Activated CD4-positive, alpha-beta T cell treated with anti-CD3 and anti-CD28 coated beads, Interleukin-2, amount 10 ng/mL, durations not matched to agents 7 days and 5 days (primary cell): ENCODE results near the gene NANOS1. TPM values are rescaled to one million over a fixed set of nuclear protein-coding genes. Genes with fewer than 3 reads are reported as not detected.

Experiments
- CTCF ChIA-PET: fragments of 350-600 bp; sonication (Branson Sonifier 250); formaldehyde crosslinking; loops from one replicate; lab custom pipeline; 2021; ENCODE audit warnings: antibody characterized with exemption; lab: Charles Lee
- POLR2A ChIA-PET: fragments of 350-600 bp; sonication (Branson Sonifier 250); formaldehyde crosslinking; loops from one replicate; lab custom pipeline; 2021; ENCODE audit warnings: antibody characterized with exemption; lab: Charles Lee
- DNase-seq: peaks from one replicate; pipeline ENCODE4 v3.0.0-alpha.2; 2020
- H3K27ac Mint-ChIP-seq: one replicate; pipeline ENCODE4 v1.8.0; 2021; ENCODE audit warnings: mild to moderate bottlenecking, moderate library complexity, mixed read lengths
- H3K27me3 Mint-ChIP-seq: one replicate; pipeline ENCODE4 v1.8.0; 2021; ENCODE audit warnings: mixed read lengths
- H3K36me3 Mint-ChIP-seq: one replicate; pipeline ENCODE4 v1.8.0; 2021; ENCODE audit warnings: low read depth, mixed read lengths
- H3K4me1 Mint-ChIP-seq: one replicate; pipeline ENCODE4 v1.8.0; 2021; ENCODE audit warnings: mixed read lengths
- H3K4me3 Mint-ChIP-seq: one replicate; pipeline ENCODE4 v1.8.0; 2021; ENCODE audit warnings: mild to moderate bottlenecking, moderate library complexity, mixed read lengths
- H3K9me3 Mint-ChIP-seq: one replicate; pipeline ENCODE4 v1.8.0; 2021; ENCODE audit warnings: mixed read lengths
- total RNA-seq, 2 experiments: library from RNA; stranded (reverse); gene quantifications; one replicate each; pipeline ENCODE4 v1.2.3, GENCODE V29; 2021

NANOS1 gene
- total RNA-seq, 2 experiments from 2014 or later = 0.12 to 0.19 TPM

GRCh38 chr10:118995739-118996138 lies 33.8 kb upstream of the NANOS1 start:
- Mint-ChIP-seq H3K27me3 (peaks cover 34% of the 10 kb centered on the region), H3K4me3 (no peak overlapping the region), H3K36me3 (no peaks in the 10 kb centered on the region), H3K9me3 (no peaks in the 10 kb centered on the region), H3K4me1 (no peaks in the 10 kb centered on the region), H3K27ac (no peak overlapping the region)
- POLR2A ChIA-PET = no interaction called here
- DNase-seq = no peak
- CTCF ChIA-PET = no interaction called here

- Mint-ChIP-seq H3K4me1 (no peaks in the 10 kb centered on the region), H3K9me3 (no peaks in the 10 kb centered on the region), H3K36me3 (no peaks in the 10 kb centered on the region), H3K27me3 (peaks cover 22% of the 10 kb centered on the region), H3K4me3 (no peak overlapping the region), H3K27ac (no peak overlapping the region)
- CTCF ChIA-PET = no interaction called here
- DNase-seq = no peak
- POLR2A ChIA-PET = no interaction called here
Observed at GRCh38 chr10:118997379-118997778, 32.1 kb upstream of the NANOS1 start.

DNA sequence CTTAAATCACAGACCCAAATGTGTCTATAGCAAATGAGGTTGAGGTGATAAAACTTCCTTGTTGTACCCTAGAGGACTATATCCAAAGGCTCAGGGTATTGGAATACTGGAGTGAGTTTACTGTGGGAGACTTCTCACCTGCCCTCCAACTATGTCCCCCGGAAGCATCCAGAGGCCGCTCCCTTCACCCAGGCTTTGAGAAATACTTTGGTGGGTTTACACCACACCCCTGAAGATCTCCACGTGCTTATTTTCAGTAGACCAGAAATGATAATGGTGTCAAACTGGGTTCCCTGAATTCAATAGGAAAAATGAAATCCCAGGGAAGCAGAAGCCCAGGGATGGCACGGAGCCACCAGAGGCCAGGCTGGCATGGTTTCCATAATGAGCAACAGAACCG lies 31.3 kb upstream of the NANOS1 start:
- Mint-ChIP-seq H3K9me3 (no peaks in the 10 kb centered on the region), H3K36me3 (no peaks in the 10 kb centered on the region), H3K27ac (no peak overlapping the region), H3K4me3 (no peak overlapping the region), H3K27me3 (peaks cover 18% of the 10 kb centered on the region), H3K4me1 (no peaks in the 10 kb centered on the region)
- ChIA-PET POLR2A (no interaction called here), CTCF (interaction anchor here (0.7 kb wide), 1 partner anchor 1393 kb away, joined by 5 read pairs; no protein-coding TSS in a partner anchor)
- no peak for DNase-seq

- H3K36me3 Mint-ChIP-seq = no peaks in the 10 kb centered on the region
- no peaks in the 10 kb centered on the region for H3K9me3 Mint-ChIP-seq
- H3K4me1 Mint-ChIP-seq = no peaks in the 10 kb centered on the region
- no peak for DNase-seq
- ChIA-PET CTCF (interaction anchor here (1.9 kb wide), 1 partner anchor 433 kb away, joined by 4 read pairs; no protein-coding TSS in a partner anchor), POLR2A (no interaction called here)
- H3K27me3 Mint-ChIP-seq = peaks cover 14% of the 10 kb centered on the region
- H3K4me3 Mint-ChIP-seq = no peak overlapping the region
- H3K27ac Mint-ChIP-seq = no peak overlapping the region
Observed at GRCh38 chr10:119001717-119002500, 27.6 kb upstream of the NANOS1 start.

DNA sequence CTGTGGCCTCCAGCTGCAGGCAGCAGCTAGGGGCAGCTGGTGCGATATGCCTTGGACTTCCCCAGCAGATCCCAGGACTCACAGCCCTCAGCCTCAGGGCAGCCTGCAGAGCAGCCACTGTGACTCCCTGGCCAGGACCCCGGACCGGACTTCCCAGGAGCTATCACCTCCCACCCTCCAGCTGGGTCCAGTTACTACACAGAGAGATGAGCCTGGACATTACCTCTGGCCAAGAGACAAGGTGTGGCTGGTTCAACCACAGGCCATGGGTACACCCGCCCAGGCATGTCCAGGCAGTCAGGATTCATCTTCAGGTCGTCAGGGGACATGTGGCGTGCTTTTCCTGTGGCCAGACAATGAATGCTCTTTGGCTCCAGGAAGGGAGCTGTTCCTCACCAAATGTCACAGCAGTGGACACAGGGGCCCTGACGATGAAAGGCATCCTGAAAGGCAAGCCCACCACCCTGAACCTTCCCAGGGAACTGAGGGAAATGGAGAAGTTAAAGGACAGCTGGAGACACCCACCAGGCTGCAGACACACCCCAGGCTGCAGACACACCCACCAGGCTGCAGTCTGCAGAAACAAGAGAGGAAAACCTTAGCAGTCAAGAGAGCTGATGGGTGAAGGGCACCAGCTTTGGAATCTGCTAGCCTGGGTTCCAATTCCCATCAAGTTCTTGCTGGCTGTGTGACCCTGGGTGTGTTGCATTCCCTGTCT lies 25.8 kb upstream of the NANOS1 start:
- Mint-ChIP-seq H3K4me1 (no peaks in the 10 kb centered on the region), H3K36me3 (no peaks in the 10 kb centered on the region), H3K27me3 (peaks cover 8% of the 10 kb centered on the region), H3K4me3 (no peak overlapping the region), H3K27ac (no peak overlapping the region), H3K9me3 (no peaks in the 10 kb centered on the region)
- DNase-seq = no peak
- CTCF ChIA-PET = interaction anchor here (0.6 kb wide), 1 partner anchor 602 kb away, joined by 3 read pairs; no protein-coding TSS in a partner anchor
- POLR2A ChIA-PET = no interaction called here

DNA sequence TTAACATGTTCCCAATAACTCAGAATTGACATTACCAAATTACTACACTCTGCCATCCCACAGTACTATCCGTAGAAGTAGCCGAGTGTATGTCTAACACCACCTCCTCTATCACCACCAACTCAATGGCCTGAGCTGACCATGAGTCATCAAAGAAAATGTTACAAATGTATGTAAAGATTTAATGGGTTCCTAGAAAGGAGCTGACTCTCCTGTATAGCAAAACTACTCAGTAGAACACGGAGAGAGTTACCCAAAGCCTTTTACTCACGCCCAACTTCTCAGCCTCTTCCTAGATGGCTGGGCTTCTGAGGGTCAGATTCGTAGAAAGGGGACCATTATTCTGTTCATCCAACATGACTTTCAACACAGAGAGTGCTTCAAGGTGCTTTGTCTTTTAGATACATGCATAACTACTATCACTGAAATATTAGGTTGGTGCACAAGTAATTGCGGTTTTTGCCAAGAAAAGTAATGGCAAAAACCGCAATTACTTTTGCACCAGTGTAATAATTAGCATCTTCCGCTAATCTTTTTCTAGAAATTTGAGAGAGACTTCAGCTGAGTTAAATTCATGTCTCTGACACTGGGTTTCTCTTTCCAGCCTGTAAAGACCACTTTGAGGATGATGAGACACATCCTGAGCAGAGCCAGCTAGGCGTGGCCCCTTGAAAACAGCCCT lies 24.0 kb upstream of the NANOS1 start:
- ChIA-PET POLR2A (no interaction called here), CTCF (interaction anchor here (0.6 kb wide), 1 partner anchor 948 kb away, joined by 3 read pairs; no protein-coding TSS in a partner anchor)
- Mint-ChIP-seq H3K4me1 (no peaks in the 10 kb centered on the region), H3K27me3 (peaks cover 5% of the 10 kb centered on the region), H3K4me3 (no peak overlapping the region), H3K9me3 (no peaks in the 10 kb centered on the region), H3K27ac (no peak overlapping the region), H3K36me3 (no peaks in the 10 kb centered on the region)
- DNase-seq = no peak

GRCh38 chr10:119006451-119007210 lies 22.9 kb upstream of the NANOS1 start:
- Mint-ChIP-seq H3K4me3 (no peak overlapping the region), H3K36me3 (no peaks in the 10 kb centered on the region), H3K27me3 (peaks cover 8% of the 10 kb centered on the region), H3K9me3 (no peaks in the 10 kb centered on the region), H3K4me1 (no peaks in the 10 kb centered on the region), H3K27ac (no peak overlapping the region)
- ChIA-PET CTCF (no interaction called here), POLR2A (no interaction called here)
- DNase-seq = no peak

DNA sequence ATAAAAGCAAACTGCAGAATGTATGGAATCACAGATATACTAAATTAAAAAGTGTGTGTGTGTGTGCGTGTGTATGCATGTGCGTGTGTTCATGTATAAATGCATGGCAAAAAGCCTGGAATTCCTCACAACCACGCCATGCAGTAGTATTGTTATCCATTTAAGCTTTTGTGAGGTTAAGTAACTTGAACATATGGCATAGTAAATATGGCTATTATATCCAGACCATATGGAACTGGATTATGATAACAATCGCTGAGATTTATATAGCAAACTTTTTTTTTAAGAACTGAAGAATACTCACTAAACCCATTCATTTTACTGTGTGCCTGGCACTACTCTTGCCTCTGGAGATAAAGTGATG lies 22.3 kb upstream of the NANOS1 start:
- DNase-seq = no peak
- H3K9me3 Mint-ChIP-seq = no peaks in the 10 kb centered on the region
- no peaks in the 10 kb centered on the region for H3K4me1 Mint-ChIP-seq
- no peak overlapping the region for H3K4me3 Mint-ChIP-seq
- ChIA-PET CTCF (no interaction called here), POLR2A (no interaction called here)
- peaks cover 8% of the 10 kb centered on the region for H3K27me3 Mint-ChIP-seq
- no peaks in the 10 kb centered on the region for H3K36me3 Mint-ChIP-seq
- H3K27ac Mint-ChIP-seq = no peak overlapping the region

- Mint-ChIP-seq H3K9me3 (no peaks in the 10 kb centered on the region), H3K36me3 (no peaks in the 10 kb centered on the region), H3K27me3 (peaks cover 15% of the 10 kb centered on the region), H3K4me3 (no peak overlapping the region), H3K27ac (no peak overlapping the region), H3K4me1 (no peaks in the 10 kb centered on the region)
- ChIA-PET POLR2A (no interaction called here), CTCF (no interaction called here)
- DNase-seq = no peak
Observed at GRCh38 chr10:119020627-119020946, 8.9 kb upstream of the NANOS1 start.

DNA sequence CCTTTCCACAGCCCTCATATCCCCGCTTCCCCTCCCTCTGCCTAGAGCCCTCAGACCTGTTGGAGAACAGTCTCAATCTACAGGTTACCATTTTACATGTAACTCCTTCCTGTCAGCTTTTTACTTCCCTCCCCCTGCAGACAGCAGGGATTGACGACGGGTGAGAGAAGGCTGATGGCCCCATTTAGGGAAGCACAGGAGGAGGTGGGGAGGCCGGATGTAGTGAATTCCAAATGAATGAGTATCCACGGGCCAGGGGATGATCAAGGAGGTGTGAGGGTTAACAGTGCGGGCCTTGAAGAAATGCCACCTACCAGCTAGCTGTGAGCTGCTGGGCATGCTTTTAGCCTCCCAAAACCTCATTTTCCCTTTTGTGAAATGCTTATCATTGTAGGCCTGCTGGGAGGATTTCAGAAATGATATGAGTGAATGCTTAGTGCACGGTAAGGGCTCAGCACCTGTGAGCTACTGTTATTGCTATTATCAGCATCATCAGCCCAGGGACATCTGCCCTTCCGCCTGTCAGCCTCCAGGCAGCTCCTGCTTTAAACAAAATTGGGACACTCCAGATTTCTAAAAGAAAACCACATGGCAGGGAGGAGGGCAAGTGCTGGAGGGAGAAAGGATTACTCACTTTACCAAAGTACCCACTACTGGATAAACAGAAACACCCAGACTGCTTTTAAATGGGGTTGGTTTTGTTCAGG lies 6.5 kb upstream of the NANOS1 start:
- no peaks in the 10 kb centered on the region for H3K36me3 Mint-ChIP-seq
- H3K27ac Mint-ChIP-seq = no peak overlapping the region
- H3K27me3 Mint-ChIP-seq = peaks cover 13% of the 10 kb centered on the region
- H3K4me3 Mint-ChIP-seq = no peak overlapping the region
- no peak for DNase-seq
- no peaks in the 10 kb centered on the region for H3K9me3 Mint-ChIP-seq
- H3K4me1 Mint-ChIP-seq = no peaks in the 10 kb centered on the region
- ChIA-PET CTCF (interaction anchor here (1.5 kb wide), 1 partner anchor 17 kb away, joined by 3 read pairs; no protein-coding TSS in a partner anchor), POLR2A (no interaction called here)

GRCh38 chr10:119023553-119023868 lies 6.0 kb upstream of the NANOS1 start:
- Mint-ChIP-seq H3K4me3 (no peak overlapping the region), H3K27me3 (peaks cover 11% of the 10 kb centered on the region), H3K36me3 (no peaks in the 10 kb centered on the region), H3K4me1 (peaks cover 2% of the 10 kb centered on the region), H3K9me3 (no peaks in the 10 kb centered on the region), H3K27ac (no peak overlapping the region)
- ChIA-PET POLR2A (no interaction called here), CTCF (interaction anchor here (1.5 kb wide), 1 partner anchor 16 kb away, joined by 3 read pairs; no protein-coding TSS in a partner anchor)
- DNase-seq = no peak

DNA sequence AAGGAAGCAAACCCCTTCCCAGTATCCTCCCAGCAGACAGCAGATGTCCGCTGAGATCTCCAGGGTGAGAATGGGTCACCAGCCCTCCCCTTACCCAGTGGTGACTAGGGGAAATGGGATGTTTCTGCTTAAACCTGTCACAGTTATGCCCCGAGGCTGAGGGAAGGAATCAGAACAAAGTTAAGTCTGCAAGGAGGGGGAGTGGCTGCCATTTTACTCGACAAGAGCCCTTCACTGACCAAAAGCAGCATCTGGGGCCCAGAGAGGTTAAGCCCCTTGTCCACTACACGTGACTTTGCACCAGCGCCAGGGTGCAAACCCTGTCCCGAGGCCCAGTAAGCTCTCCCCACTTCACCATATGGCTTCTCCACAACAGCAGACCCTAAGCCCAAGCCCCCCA lies 4.6 kb upstream of the NANOS1 start:
- H3K4me1 Mint-ChIP-seq = peaks cover 5% of the 10 kb centered on the region
- no peak overlapping the region for H3K4me3 Mint-ChIP-seq
- peaks cover 11% of the 10 kb centered on the region for H3K27me3 Mint-ChIP-seq
- ChIA-PET CTCF (no interaction called here), POLR2A (no interaction called here)
- no peak for DNase-seq
- H3K27ac Mint-ChIP-seq = no peak overlapping the region
- H3K9me3 Mint-ChIP-seq = no peaks in the 10 kb centered on the region
- no peaks in the 10 kb centered on the region for H3K36me3 Mint-ChIP-seq
